K562 (cell line): ENCODE results near the gene ATP6V1F. TPM values are rescaled to one million over a fixed set of nuclear protein-coding genes. Genes with fewer than 3 reads are reported as not detected.

ENCODE experiments used
- ATF6 ChIP-seq: sonication (generic); formaldehyde crosslinking; IDR thresholded peaks from 2 replicates; pipeline ENCODE4 v1.4.0; 2020; ENCODE audit warnings: mild to moderate bottlenecking, missing genetic modification reagents
- CBFA2T2 ChIP-seq: fragments of 450-650 bp; conservative IDR thresholded peaks from 2 replicates; pipeline ENCODE4 v1.6.1; 2017; ENCODE audit warnings: mild to moderate bottlenecking
- CBFA2T3 ChIP-seq: fragments of 450-650 bp; IDR thresholded peaks from 2 replicates; pipeline ENCODE4 v1.6.1; 2017
- CSDE1 ChIP-seq, 2 experiments: fragments of 450-650 bp; IDR thresholded peaks; 2 replicates each; pipeline ENCODE4 v1.6.1; 2016; ENCODE audit warnings: mild to moderate bottlenecking in 1 of 2
- CTBP1 ChIP-seq: fragments of 450-650 bp; IDR thresholded peaks from 2 replicates; pipeline ENCODE4 v1.6.1; 2016; ENCODE audit warnings: borderline replicate concordance
- EZH2 ChIP-seq: IDR thresholded peaks from 2 replicates; pipeline ENCODE4 v1.6.1; 2012; ENCODE audit warnings: low read depth, mild to moderate bottlenecking, inconsistent platforms, low read length, borderline replicate concordance
- HNRNPLL ChIP-seq: fragments of 200-400 bp; formaldehyde crosslinking; IDR thresholded peaks from 2 replicates; pipeline ENCODE4 v1.6.1; 2017; ENCODE audit warnings: low read length, low read depth, mild to moderate bottlenecking; ENCODE audit not compliant: poor library complexity, severe bottlenecking
- IRF1 ChIP-seq: sonication (generic); formaldehyde crosslinking; IDR thresholded peaks from 2 replicates; pipeline ENCODE4 v1.8.0; 2022; ENCODE audit warnings: missing genetic modification reagents, mild to moderate bottlenecking, borderline replicate concordance
- KDM1A ChIP-seq, 2 experiments: fragments of 450-650 bp; IDR thresholded peaks; 2 replicates each; pipeline ENCODE4 v1.6.1; 2016; ENCODE audit warnings: mild to moderate bottlenecking in 2 of 2
- NCOA2 ChIP-seq, 2 experiments: fragments of 450-650 bp; IDR thresholded peaks; 2 replicates each; pipeline ENCODE4 v1.6.1; 2018; ENCODE audit warnings: mild to moderate bottlenecking in 2 of 2, moderate library complexity in 1 of 2; ENCODE audit not compliant: partially characterized antibody in 2 of 2
- PML ChIP-seq: IDR thresholded peaks from 2 replicates; pipeline ENCODE4 v1.6.1; 2012; ENCODE audit warnings: low read length, inconsistent platforms
- PPARD ChIP-seq: fragments of 250-450 bp; sonication (Bioruptor Pico); IDR thresholded peaks from 2 replicates; pipeline ENCODE4 v1.8.0; 2022; ENCODE audit warnings: inconsistent platforms, mild to moderate bottlenecking, moderate library complexity
- SETDB1 ChIP-seq: IDR thresholded peaks from one replicate; pipeline ENCODE4 v1.6.1; 2012; ENCODE audit warnings: low read length, control low read depth, inconsistent platforms
- SNAPC5 ChIP-seq: fragments of 250-450 bp; sonication (Bioruptor Pico); IDR thresholded peaks from 2 replicates; pipeline ENCODE4 v1.8.0; 2021; ENCODE audit warnings: moderate library complexity, mild to moderate bottlenecking, inconsistent platforms
- SP1 ChIP-seq: sonication (generic); formaldehyde crosslinking; IDR thresholded peaks from 2 replicates; pipeline ENCODE4 v1.8.1; 2022; ENCODE audit warnings: mild to moderate bottlenecking, missing genetic modification reagents
- USF2 ChIP-seq: sonication (generic); formaldehyde crosslinking; IDR thresholded peaks from 2 replicates; pipeline ENCODE4 v1.5.0; 2020; ENCODE audit warnings: missing genetic modification reagents
- ZNF224 ChIP-seq: sonication (generic); formaldehyde crosslinking; IDR thresholded peaks from 2 replicates; pipeline ENCODE4 v1.8.0; 2022; ENCODE audit warnings: mild to moderate bottlenecking, missing genetic modification reagents
- ZNF444 ChIP-seq: fragments of 250-450 bp; sonication (Bioruptor Pico); IDR thresholded peaks from 2 replicates; pipeline ENCODE4 v1.4.0; 2020; ENCODE audit warnings: mild to moderate bottlenecking, moderate library complexity
- ZNF609 ChIP-seq: sonication (generic); formaldehyde crosslinking; IDR thresholded peaks from 2 replicates; pipeline ENCODE4 v1.8.1; 2023; ENCODE audit warnings: missing genetic modification reagents, mild to moderate bottlenecking, borderline replicate concordance
- ZNF717 ChIP-seq: fragments of 250-450 bp; sonication (Bioruptor Pico); IDR thresholded peaks from 2 replicates; pipeline ENCODE4 v1.5.0; 2021
- ZNF766 ChIP-seq: fragments of 200-800 bp; sonication (Bioruptor generic); conservative IDR thresholded peaks from 2 replicates; pipeline ENCODE4 v1.6.1; 2016; ENCODE audit warnings: missing genetic modification characterization, missing compliant biosample characterization
- polyA plus RNA-seq, 8 experiments: library from polyadenylated mRNA; depleted of rRNA in 4 of 8; stranded (reverse) in 5 of 8; unstranded in 3 of 8; fragments of >200 nt; fragmentation: Nextera tagmentation in 2 of 8; fragmentation: Illumina TruSeq in 1 of 8; extraction: Ambion mirVana in 2 of 8; extraction: Trizol in 1 of 8; gene quantifications; 2 replicates each; pipeline versions ENCODE4 v1.2.1 to v1.2.3, GENCODE V29; 2011 to 2014; ENCODE audit warnings: inconsistent platforms in 1 of 8, missing spikeins in 1 of 8
- total RNA-seq, 7 experiments: library from RNA; depleted of rRNA in 6 of 7; stranded (reverse); fragments of >200 nt in 6 of 7; fragmentation: Illumina TruSeq in 2 of 7; extraction: Trizol in 2 of 7; gene quantifications; 2 replicates each; pipeline versions ENCODE4 v1.2.1 to v1.2.3, GENCODE V29; 2011 to 2021; ENCODE audit warnings: low replicate concordance in 1 of 7

ATP6V1F gene
- total and polyA plus RNA-seq, 9 of the 15 experiments (the other 6 are each of a cell fraction or from before 2014, with no cell fraction given), result 206 to 1,123 (median 542) TPM

GRCh38 chr7:128883622-128884448 lies 21.2 kb downstream of the ATP6V1F start (continued):
- TF ChIP-seq ZNF609, result no peak
- 0 out of 2 replicates have a peak, but pooled peaks have one; percentile 7 for TF ChIP-seq CBFA2T3
- no peak for TF ChIP-seq ZNF717 (CRISPR knock-in tag)
- TF ChIP-seq SP1 (CRISPR knock-in tag), result peak; percentile 79
- TF ChIP-seq PML, result no peak; the same call in 1 of the 2 replicates
- TF ChIP-seq CSDE1 (IDR thresholded peaks at IDR 0.05), result no peak
- no peak for TF ChIP-seq EZH2
- peak; percentile 42; the same call in 1 of the 2 replicates for TF ChIP-seq CTBP1
- TF ChIP-seq PPARD (CRISPR knock-in tag), result no peak
- no peak for TF ChIP-seq ATF6 (CRISPR knock-in tag)
- TF ChIP-seq ZNF224, result no peak
- TF ChIP-seq CBFA2T2, result no peak
- no peak for TF ChIP-seq NCOA2 (IDR thresholded peaks at IDR 0.05; ENCODE audit: partially characterized antibody in 2 of 2)
- no peak for TF ChIP-seq SETDB1
- no peak for TF ChIP-seq KDM1A (IDR thresholded peaks at IDR 0.05)
- TF ChIP-seq IRF1, result no peak
- no peak for TF ChIP-seq ZNF766 (CRISPR knock-in tag)
- no peak for TF ChIP-seq SNAPC5
- TF ChIP-seq USF2 (CRISPR knock-in tag), result no peak
- TF ChIP-seq ZNF444, result no peak
- peak; percentile 43 for TF ChIP-seq HNRNPLL
